Measurements from ENCODE around the gene SORBS1. TPM values are rescaled to one million over a fixed set of nuclear protein-coding genes. Genes with fewer than 3 reads are reported as not detected.

Gene SORBS1
- total RNA-seq, 1 donor from 2014 or later = 58.2 TPM

GRCh38 chr10:95405655-95406054 lies 155.5 kb downstream of the SORBS1 start:
- intact Hi-C loops (cut with DNase I) = no loop called here
- no peak overlapping the region for H3K27ac ChIP-seq
- ATAC-seq (no peak), DNase-seq (no peak)
- peaks cover 10% of the 10 kb centered on the region for H3K36me3 ChIP-seq
- H3K4me3 ChIP-seq = no peak overlapping the region
- no peaks in the 10 kb centered on the region for H3K9me3 ChIP-seq
- no peak for TF ChIP-seq CTCF (IDR thresholded peaks at IDR 0.05)
- peaks cover 35% of the 10 kb centered on the region for H3K4me1 ChIP-seq
- no peaks in the 10 kb centered on the region for H3K27me3 ChIP-seq (ENCODE audit: low read depth)

GRCh38 chr10:95404864-95405263 lies 156.3 kb downstream of the SORBS1 start:
- Histone ChIP-seq H3K4me3 (no peak overlapping the region), H3K9me3 (no peaks in the 10 kb centered on the region), H3K4me1 (peaks cover 35% of the 10 kb centered on the region), H3K27ac (no peak overlapping the region), H3K36me3 (peaks cover 3% of the 10 kb centered on the region), H3K27me3 (ENCODE audit: low read depth) (no peaks in the 10 kb centered on the region)
- intact Hi-C loops (cut with DNase I) = no loop called here
- TF ChIP-seq CTCF (IDR thresholded peaks at IDR 0.05) = no peak
- ATAC-seq = no peak
- DNase-seq = no peak

GRCh38 chr10:95404462-95404858 lies 156.7 kb downstream of the SORBS1 start:
- Histone ChIP-seq H3K9me3 (no peaks in the 10 kb centered on the region), H3K27ac (no peak overlapping the region), H3K4me3 (no peak overlapping the region), H3K27me3 (ENCODE audit: low read depth) (no peaks in the 10 kb centered on the region), H3K4me1 (peaks cover 31% of the 10 kb centered on the region), H3K36me3 (no peaks in the 10 kb centered on the region)
- no peak for TF ChIP-seq CTCF (IDR thresholded peaks at IDR 0.05)
- DNase-seq = no peak
- intact Hi-C loops (cut with DNase I) = no loop called here
- peak in 1 of 2 donors; percentile 17 for ATAC-seq

- H3K4me3 ChIP-seq = no peak overlapping the region
- H3K36me3 ChIP-seq = peaks cover 1% of the 10 kb centered on the region
- TF ChIP-seq CTCF (IDR thresholded peaks at IDR 0.05) = no peak
- intact Hi-C loops (cut with DNase I) = no loop called here
- H3K9me3 ChIP-seq = no peaks in the 10 kb centered on the region
- DNase-seq (no peak), ATAC-seq (no peak)
- H3K27me3 ChIP-seq (ENCODE audit: low read depth) = no peaks in the 10 kb centered on the region
- peaks cover 27% of the 10 kb centered on the region for H3K4me1 ChIP-seq
- no peak overlapping the region for H3K27ac ChIP-seq
Measured at GRCh38 chr10:95403700-95404461, 157.3 kb downstream of the SORBS1 start.

GRCh38 chr10:95401704-95402469 lies 159.3 kb downstream of the SORBS1 start:
- no peaks in the 10 kb centered on the region for H3K9me3 ChIP-seq
- intact Hi-C loops (cut with DNase I) = no loop called here
- no peak for ATAC-seq
- H3K27ac ChIP-seq = no peak overlapping the region
- no peak for DNase-seq
- peaks cover 21% of the 10 kb centered on the region for H3K36me3 ChIP-seq
- H3K4me1 ChIP-seq = peaks cover 7% of the 10 kb centered on the region
- TF ChIP-seq CTCF (IDR thresholded peaks at IDR 0.05) = no peak
- H3K4me3 ChIP-seq = no peak overlapping the region
- H3K27me3 ChIP-seq (ENCODE audit: low read depth) = no peaks in the 10 kb centered on the region

Measured in lower lobe of right lung (tissue), 2 donors.